ENCODE measurements around the gene IWS1. TPM values are rescaled to one million over a fixed set of nuclear protein-coding genes. Genes with fewer than 3 reads are reported as not detected.

IWS1 gene
- total and polyA plus RNA-seq, 2 experiments from 2014 or later, result 45.9 to 47.8 TPM

- H3K79me2 ChIP-seq, result no peaks in the 10 kb centered on the region
- WGBS (ENCODE audit: low lambda C conversion rate, missing lambda C conversion rate), result 68% methylated on average over 4 of the region's 4 CpGs
- TF ChIP-seq EZH2phosphoT487 (IDR thresholded peaks at IDR 0.05; ENCODE audit: low read depth, severe bottlenecking, unreplicated experiment), result no peak
- no peak for TF ChIP-seq CTCF (IDR thresholded peaks at IDR 0.05; ENCODE audit: poor library complexity)
- no peak for TF ChIP-seq EZH2 (IDR thresholded peaks at IDR 0.05; ENCODE audit: borderline replicate concordance)
- H3K4me1 ChIP-seq (ENCODE audit: insufficient read depth), result peaks cover 5% of the 10 kb centered on the region
- H3K36me3 ChIP-seq (replicated peaks; ENCODE audit: insufficient read depth, low read depth), result no peaks in the 10 kb centered on the region
- H3K9me3 ChIP-seq (ENCODE audit: low read depth), result no peaks in the 10 kb centered on the region
- H3K9me2 ChIP-seq (replicated peaks; ENCODE audit: insufficient read depth), result no peaks in the 10 kb centered on the region
- H3K27me3 ChIP-seq, result no peaks in the 10 kb centered on the region
- H4K20me1 ChIP-seq (ENCODE audit: insufficient read depth, poor library complexity, severe bottlenecking), result no peaks in the 10 kb centered on the region
- no peak overlapping the region for H2AFZ ChIP-seq
- no peak for DNase-seq (ENCODE audit: low spot score)
- H3K4me3 ChIP-seq, result no peak overlapping the region
- H3K27ac ChIP-seq, result no peak overlapping the region
- no peak overlapping the region for H3K4me2 ChIP-seq
These were observed 76.9 kb downstream of the IWS1 start for GRCh38 chr2:127449414-127449813.

- Histone ChIP-seq H3K9me3 (ENCODE audit: low read depth) (no peaks in the 10 kb centered on the region), H3K4me1 (ENCODE audit: insufficient read depth) (no peaks in the 10 kb centered on the region), H3K4me3 (no peak overlapping the region), H3K36me3 (replicated peaks; ENCODE audit: insufficient read depth, low read depth) (no peaks in the 10 kb centered on the region), H3K27ac (no peak overlapping the region), H4K20me1 (ENCODE audit: insufficient read depth, poor library complexity, severe bottlenecking) (no peaks in the 10 kb centered on the region), H2AFZ (no peak overlapping the region), H3K79me2 (no peaks in the 10 kb centered on the region), H3K27me3 (no peaks in the 10 kb centered on the region), H3K9me2 (replicated peaks; ENCODE audit: insufficient read depth) (no peaks in the 10 kb centered on the region), H3K4me2 (no peak overlapping the region)
- DNase-seq (ENCODE audit: low spot score), result no peak
- 98% methylated on average over 2 of the region's 2 CpGs for WGBS (ENCODE audit: low lambda C conversion rate, missing lambda C conversion rate)
- TF ChIP-seq EZH2phosphoT487 (IDR thresholded peaks at IDR 0.05; ENCODE audit: low read depth, severe bottlenecking, unreplicated experiment), result no peak
These were observed 77.8 kb downstream of the IWS1 start for GRCh38 chr2:127448526-127448925.

- peaks cover 12% of the 10 kb centered on the region for H3K4me1 ChIP-seq (ENCODE audit: insufficient read depth)
- H3K27me3 ChIP-seq, result no peaks in the 10 kb centered on the region
- WGBS (ENCODE audit: low lambda C conversion rate, missing lambda C conversion rate), result 78% methylated on average over 5 of the region's 5 CpGs
- H4K20me1 ChIP-seq (ENCODE audit: insufficient read depth, poor library complexity, severe bottlenecking), result no peaks in the 10 kb centered on the region
- no peak for TF ChIP-seq EZH2phosphoT487 (IDR thresholded peaks at IDR 0.05; ENCODE audit: low read depth, severe bottlenecking, unreplicated experiment)
- no peak for TF ChIP-seq CTCF (IDR thresholded peaks at IDR 0.05; ENCODE audit: poor library complexity)
- no peak for TF ChIP-seq EZH2 (IDR thresholded peaks at IDR 0.05; ENCODE audit: borderline replicate concordance)
- no peak overlapping the region for H3K4me2 ChIP-seq
- no peaks in the 10 kb centered on the region for H3K9me3 ChIP-seq (ENCODE audit: low read depth)
- no peak overlapping the region for H3K4me3 ChIP-seq
- DNase-seq (ENCODE audit: low spot score), result no peak
- peak overlapping the region; percentile 84 for H3K27ac ChIP-seq
- H3K79me2 ChIP-seq, result no peaks in the 10 kb centered on the region
- H2AFZ ChIP-seq, result no peak overlapping the region
- H3K36me3 ChIP-seq (replicated peaks; ENCODE audit: insufficient read depth, low read depth), result no peaks in the 10 kb centered on the region
- no peaks in the 10 kb centered on the region for H3K9me2 ChIP-seq (replicated peaks; ENCODE audit: insufficient read depth)
These were observed 86.9 kb downstream of the IWS1 start for GRCh38 chr2:127439343-127439742.

- no peak overlapping the region for H2AFZ ChIP-seq
- no peaks in the 10 kb centered on the region for H3K9me3 ChIP-seq (ENCODE audit: low read depth)
- DNase-seq (ENCODE audit: low spot score), result peak; percentile 80
- H3K4me3 ChIP-seq, result no peak overlapping the region
- peak overlapping the region; percentile 13 for H3K4me2 ChIP-seq
- 64% methylated on average over 13 of the region's 13 CpGs for WGBS (ENCODE audit: low lambda C conversion rate, missing lambda C conversion rate)
- TF ChIP-seq EZH2phosphoT487 (IDR thresholded peaks at IDR 0.05; ENCODE audit: low read depth, severe bottlenecking, unreplicated experiment) (no peak), CTCF (IDR thresholded peaks at IDR 0.05; ENCODE audit: poor library complexity) (no peak), EZH2 (IDR thresholded peaks at IDR 0.05; ENCODE audit: borderline replicate concordance) (no peak)
- peaks cover 12% of the 10 kb centered on the region for H3K4me1 ChIP-seq (ENCODE audit: insufficient read depth)
- H3K27me3 ChIP-seq, result no peaks in the 10 kb centered on the region
- H3K79me2 ChIP-seq, result no peaks in the 10 kb centered on the region
- H4K20me1 ChIP-seq (ENCODE audit: insufficient read depth, poor library complexity, severe bottlenecking), result no peaks in the 10 kb centered on the region
- peak overlapping the region; percentile 91 for H3K27ac ChIP-seq
- no peaks in the 10 kb centered on the region for H3K9me2 ChIP-seq (replicated peaks; ENCODE audit: insufficient read depth)
- H3K36me3 ChIP-seq (replicated peaks; ENCODE audit: insufficient read depth, low read depth), result no peaks in the 10 kb centered on the region
These were observed 88.2 kb downstream of the IWS1 start for GRCh38 chr2:127437781-127438726.
